GM21737 (cell line): ENCODE measurements around the gene FRMD4A.

Experiments
- ATAC-seq: cut with Tn5 transposase; IDR thresholded peaks from one replicate; pipeline ENCODE4 v1.9.1; 2021; ENCODE audit warnings: mild to moderate bottlenecking, moderate library complexity; ENCODE audit not compliant: unreplicated experiment

FRMD4A gene

GRCh38 chr10:13604357-13605040, 726.2 kb downstream of the FRMD4A start:
- ATAC-seq = no peak

GRCh38 chr10:13597909-13598308, 732.8 kb downstream of the FRMD4A start:
- no peak for ATAC-seq

- no peak for ATAC-seq
Measured at GRCh38 chr10:13594641-13595040, 736.1 kb downstream of the FRMD4A start.
